Parietal lobe (tissue), 2 donors: ENCODE data around the gene LEO1. TPM values are rescaled to one million over a fixed set of nuclear protein-coding genes. Genes with fewer than 3 reads are reported as not detected.

Experiments used
- small RNA-seq: library from RNA; depleted of rRNA; stranded (forward); fragments of <200 nt; gene quantifications from one replicate; pipeline ENCODE3, GENCODE V24; 2014; ENCODE audit warnings: low replicate concordance
- total RNA-seq: library from RNA; depleted of rRNA; stranded (reverse); fragments of >200 nt; gene quantifications from one replicate; pipeline ENCODE4 v1.2.3, GENCODE V29; 2014

LEO1 gene
- total RNA-seq: 62.0 TPM

GRCh38 chr15:51971375-51972133, at the start of gene LEO1:
LEO1 (minus strand) TSS chr15:51971778; CDS start chr15:51971745, 33 bp downstream.

GRCh38 chr15:52018693-52019393, 47.3 kb upstream of the LEO1 start, which contains the start of gene MAPK6:
MAPK6 (plus strand) TSS chr15:52019219; CDS start chr15:52046461, 27,242 bp downstream.

Small RNAs within 50 kb of the gene (small RNA-seq; reads per million reads assigned to genes)
- gene RNU6-90P: not detected

Other genes starting within 250 kb of the LEO1 start
- 16.6 TPM for gene LYSMD2, start 234.1 kb downstream of the LEO1 start, total RNA-seq
- gene TMOD2, start 220.2 kb downstream of the LEO1 start, total RNA-seq: 232 TPM
- gene TMOD3, start 142.1 kb downstream of the LEO1 start, total RNA-seq: 35.1 TPM
- gene MAPK6, start 47.4 kb upstream of the LEO1 start, total RNA-seq: 77.9 TPM
- gene BCL2L10, start 141.0 kb upstream of the LEO1 start, total RNA-seq: 0.31 TPM
- 61.7 TPM for gene GNB5, start 219.6 kb upstream of the LEO1 start, total RNA-seq